Measurements from ENCODE around the gene WSCD2. TPM values are rescaled to one million over a fixed set of nuclear protein-coding genes. Genes with fewer than 3 reads are reported as not detected.

The WSCD2 gene
- total RNA-seq, 1 donor from 2014 or later = 2.9 TPM

DNA sequence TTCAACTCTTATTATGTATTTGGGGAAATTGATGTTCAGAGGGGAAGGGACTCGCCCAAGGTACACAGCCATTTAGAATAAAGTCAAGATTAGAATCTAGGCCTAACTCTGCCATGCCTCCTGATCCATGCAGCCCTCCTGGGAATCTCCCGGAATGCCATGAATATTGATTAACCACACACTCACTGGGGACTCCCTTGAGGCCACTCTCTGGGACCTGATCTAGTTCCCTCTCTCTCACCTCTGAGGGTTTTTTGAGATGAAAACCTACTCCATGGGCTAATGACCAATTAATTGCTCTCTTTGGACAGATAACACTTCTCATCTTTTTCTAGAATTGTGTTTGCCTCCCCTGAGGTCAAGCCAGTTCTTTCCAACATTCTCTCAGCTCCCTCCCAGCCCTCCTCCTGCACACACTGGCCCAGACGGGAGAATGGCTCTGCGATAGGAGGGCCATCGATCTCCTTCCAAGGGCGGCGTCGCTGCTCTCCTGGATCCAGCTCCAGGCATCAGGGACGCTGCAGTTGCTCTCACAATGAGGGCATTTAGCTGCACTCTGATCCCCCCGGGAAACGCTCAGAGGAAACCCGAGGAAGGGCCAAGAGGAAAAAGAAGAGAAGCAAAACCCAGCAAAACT lies 22.6 kb downstream of the WSCD2 start:
- FAIRE-seq = no peak
- no peak for DNase-seq (ENCODE audit: low spot score in 2 of 2)

DNA sequence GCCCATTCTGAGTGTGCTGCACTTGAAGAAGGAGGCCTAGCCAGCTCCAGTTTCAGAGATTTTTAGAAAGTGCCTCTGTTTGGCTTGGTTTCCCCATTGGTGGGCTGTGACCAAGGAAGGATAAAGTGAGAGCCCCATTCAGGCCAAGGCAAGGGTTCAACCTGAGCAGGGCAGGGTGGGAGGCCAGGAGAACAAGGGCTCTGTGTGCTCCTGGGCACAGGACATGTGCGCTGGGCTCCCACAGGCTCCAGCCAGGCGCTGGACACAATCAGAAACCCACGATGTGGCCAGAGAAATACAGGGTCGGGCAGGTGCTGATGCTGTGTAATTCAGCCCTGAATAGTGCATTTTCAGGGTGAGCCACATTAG lies 23.1 kb downstream of the WSCD2 start:
- DNase-seq (ENCODE audit: low spot score in 2 of 2) = no peak
- no peak for FAIRE-seq

DNA sequence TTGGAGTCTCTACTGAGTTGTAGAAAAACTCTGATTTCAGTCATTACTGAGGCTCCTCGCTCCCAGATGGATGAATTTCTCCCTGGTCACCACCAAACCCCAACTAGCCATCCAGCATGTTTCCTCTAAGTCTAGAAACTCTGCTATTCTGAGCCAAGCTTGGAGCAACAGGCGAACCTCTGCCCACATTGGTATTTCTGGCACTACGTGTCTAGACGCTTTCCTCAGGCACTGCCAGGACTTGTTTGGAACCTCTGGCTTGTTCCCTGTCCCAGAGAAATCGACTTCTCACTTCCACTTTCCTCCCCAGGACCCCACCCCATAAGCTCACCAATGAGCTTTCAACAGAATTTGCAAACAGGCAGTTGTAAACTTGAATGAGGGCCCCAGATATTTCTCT lies 27.6 kb downstream of the WSCD2 start:
- FAIRE-seq (no peak), DNase-seq (ENCODE audit: low spot score in 2 of 2) (no peak)

DNA sequence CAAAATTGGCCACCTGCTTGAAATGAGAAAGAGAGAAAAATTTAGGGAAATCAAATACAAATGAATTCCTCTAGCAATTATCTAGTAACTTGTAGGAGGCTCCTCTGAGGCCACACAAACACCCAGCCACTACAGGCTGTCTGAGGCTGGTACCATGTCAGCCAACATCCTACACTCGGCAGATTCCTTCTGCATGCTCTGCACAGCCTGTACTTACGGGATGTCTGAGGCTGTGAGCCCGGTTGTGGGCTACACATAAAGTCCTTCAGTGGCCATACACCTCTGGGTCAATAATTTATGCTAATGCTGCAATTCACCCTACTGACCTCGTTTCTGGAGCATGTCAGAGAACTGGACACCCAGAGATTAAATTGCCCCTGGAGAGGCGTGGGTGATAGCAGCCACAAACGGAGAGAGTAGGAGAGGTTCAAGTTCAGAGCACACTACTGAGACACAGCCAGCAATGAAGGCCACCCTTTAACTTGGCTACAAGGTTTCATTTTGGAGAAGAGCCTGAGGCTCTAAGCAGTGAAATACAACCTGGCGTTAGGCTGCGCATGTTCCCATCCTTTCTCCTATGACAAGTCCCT lies 28.9 kb downstream of the WSCD2 start:
- FAIRE-seq = no peak
- no peak for DNase-seq (ENCODE audit: low spot score in 2 of 2)

DNA sequence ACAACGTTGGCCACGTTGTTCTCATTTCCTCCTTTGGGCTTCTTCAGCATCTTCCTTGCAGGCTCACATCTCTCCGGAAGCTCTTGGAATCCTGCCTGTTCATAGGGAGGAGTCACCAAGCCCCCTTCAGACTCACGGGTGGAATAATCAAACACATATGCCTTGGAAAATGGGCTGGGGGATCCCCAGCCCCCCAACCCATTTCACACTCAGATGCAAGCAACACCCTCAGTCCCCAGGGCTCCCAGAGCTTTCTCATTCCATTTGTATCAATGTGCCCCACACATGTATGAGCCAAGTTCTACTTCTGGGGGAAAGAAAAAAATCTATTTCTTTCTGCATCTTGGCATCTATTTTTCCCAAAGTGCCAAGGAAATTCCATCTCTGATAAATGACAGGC lies 33.1 kb downstream of the WSCD2 start:
- no peak for DNase-seq (ENCODE audit: low spot score in 2 of 2)
- FAIRE-seq = no peak

DNA sequence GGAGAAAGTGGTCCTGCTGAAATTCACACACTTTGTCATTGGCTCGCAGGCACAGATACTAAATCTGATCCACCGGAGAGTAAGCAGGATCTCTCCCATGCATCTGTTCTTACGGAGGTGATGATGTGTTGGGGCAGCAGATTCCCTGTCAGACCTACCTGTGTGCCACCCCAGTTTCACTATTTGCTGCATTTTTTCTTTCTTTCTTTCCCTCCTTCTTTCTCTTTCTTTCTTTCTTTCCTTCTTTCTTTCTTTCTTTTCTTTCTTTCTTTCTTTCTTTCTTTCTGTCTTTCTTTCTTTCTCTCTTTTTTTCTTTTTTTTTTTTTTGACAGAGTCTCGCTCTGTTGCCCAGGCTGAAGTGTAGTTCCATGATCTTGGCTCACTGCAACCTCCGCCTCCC lies 37.4 kb downstream of the WSCD2 start:
- DNase-seq (ENCODE audit: low spot score in 2 of 2) = no peak
- FAIRE-seq = no peak

DNA sequence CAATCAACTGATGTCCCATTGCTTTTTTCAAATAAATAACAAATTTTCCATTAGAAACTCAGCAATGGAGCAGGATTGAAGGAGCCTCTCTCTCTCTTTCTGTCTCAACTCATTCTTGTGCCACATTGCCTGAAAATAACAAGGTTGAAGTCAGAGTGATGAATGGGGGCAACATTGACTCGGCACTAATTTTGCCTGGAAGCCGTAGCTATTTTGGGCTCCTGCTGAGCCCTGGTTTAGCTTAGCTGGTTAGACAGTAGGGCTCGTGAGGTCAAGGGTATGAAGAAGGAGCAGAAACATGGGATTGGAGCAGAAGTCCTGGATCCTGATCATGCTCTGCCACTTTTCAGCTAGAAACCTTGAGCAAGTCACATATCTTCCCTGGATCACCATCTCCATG lies 38.9 kb downstream of the WSCD2 start:
- FAIRE-seq (no peak), DNase-seq (ENCODE audit: low spot score in 2 of 2) (no peak)

DNA sequence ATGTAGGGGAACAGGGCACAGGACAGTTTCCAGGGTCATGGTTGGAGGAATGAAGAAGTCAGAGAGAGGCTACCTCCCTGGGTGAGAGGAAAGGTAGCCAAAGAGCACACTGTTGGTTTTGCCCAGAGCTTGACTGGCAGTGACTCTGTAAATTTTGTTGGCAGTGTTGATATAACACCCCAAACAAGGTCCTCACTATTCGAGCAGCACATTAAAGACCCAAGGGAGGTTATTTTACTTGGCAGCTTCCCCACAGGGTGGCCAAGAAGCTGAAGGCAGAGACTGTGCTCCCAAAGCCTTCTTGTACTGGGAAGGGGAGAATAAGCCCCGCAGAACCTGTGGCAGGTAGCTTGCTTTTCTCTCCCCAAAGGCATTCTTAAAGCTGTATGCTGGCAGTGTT lies 40.6 kb downstream of the WSCD2 start:
- FAIRE-seq (no peak), DNase-seq (ENCODE audit: low spot score in 2 of 2) (no peak)

DNA sequence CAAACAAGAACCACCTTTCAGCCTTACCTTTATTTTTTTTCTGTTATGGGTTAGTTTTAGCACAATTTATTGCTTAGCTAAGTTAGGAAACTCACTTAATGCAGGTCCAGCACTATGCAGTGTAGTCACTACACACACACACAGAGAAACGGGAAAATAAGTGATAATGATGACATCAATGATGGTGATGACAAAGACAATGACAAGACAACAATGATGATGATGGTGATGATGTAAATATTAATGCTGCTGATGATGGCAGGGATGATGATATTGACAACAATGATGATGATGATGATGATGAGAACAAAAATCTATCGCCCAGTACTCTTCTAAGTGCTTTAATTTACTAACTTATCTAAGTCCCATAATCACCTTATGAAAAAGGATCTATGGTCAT lies 41.1 kb downstream of the WSCD2 start:
- FAIRE-seq = no peak
- no peak for DNase-seq (ENCODE audit: low spot score in 2 of 2)

DNA sequence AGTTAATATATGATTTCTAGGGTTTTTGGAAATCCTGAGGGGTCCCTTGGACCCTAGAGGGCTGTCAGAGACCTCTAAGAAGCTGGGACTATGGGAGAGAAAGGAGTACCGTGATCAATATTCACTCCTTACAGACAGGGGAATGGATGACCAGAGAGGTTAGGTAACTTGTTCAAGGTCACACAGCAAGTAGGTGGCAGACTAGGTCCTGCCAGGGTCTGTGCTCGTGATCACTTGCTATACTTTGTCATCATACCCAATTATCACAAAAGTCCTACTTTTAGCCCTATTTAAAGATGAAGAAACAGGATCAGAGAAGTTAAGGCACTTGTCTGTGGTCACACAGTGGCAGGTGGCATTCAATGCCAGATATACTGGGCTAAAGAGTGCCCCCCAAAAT lies 42.9 kb downstream of the WSCD2 start:
- no peak for FAIRE-seq
- no peak for DNase-seq (ENCODE audit: low spot score in 2 of 2)

DNA sequence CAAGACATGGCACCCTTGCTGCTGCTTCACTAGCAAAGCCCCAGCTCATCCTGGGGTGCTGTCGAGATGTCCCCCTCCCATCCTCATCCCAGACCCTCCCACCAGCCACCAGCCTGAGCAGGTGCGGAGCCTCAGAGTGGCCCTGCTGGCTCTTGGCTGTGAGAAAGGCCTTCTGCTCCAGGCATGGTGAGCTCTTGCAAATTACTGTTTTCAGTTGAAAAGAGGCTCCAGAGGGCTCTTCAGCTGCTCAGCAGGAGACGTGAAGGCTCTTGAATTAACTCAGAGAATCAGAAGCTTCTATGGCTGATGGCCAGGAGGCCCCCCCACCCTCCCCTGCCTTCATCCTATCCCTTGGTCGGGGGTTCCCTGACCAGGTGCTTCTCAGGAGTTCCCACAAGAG lies 44.1 kb downstream of the WSCD2 start:
- no peak for DNase-seq (ENCODE audit: low spot score in 2 of 2)

DNA sequence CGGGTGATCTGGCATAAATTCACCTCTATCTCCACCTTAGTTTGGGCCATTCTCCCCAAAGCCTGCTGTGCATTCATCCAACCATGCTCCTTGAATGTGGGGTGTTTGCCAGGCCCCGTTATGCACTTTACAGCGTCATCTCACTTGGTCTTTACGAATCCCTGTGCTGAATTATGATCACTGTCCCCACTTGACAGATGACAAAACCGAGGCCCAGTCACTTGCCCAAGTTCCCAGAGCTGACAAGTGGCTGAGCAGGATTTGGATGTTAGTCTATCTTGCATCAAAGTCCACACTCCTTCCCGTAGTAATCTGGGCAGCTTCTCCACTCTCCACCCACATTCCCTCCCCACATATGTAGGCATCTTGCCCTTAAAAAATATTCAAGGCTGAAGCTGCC lies 44.8 kb downstream of the WSCD2 start:
- FAIRE-seq = no peak
- no peak for DNase-seq (ENCODE audit: low spot score in 2 of 2)

More for the DNA sequence above, 44.1 kb downstream of the WSCD2 start:
- FAIRE-seq = no peak

DNA sequence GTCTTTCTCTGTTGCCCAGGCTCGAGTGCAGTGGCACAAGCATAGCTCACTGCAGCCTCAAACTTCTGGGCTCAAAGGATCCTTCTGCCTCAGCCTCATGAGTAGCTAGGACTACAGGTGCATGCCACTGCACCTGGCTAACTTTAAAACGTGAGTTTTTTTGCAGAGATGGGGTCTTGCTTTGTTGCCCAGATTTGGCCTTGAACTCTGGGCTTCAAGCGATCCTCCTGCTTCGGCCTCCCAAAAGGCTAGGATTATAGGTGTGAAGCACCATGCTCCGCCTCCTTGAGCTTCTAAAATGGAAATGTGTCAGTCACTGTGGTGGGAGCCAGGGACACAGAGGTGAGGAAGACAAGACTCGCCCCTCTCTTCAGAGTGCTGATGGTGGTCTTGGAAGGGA lies 45.6 kb downstream of the WSCD2 start:
- DNase-seq (ENCODE audit: low spot score in 2 of 2) (no peak), FAIRE-seq (no peak)

DNA sequence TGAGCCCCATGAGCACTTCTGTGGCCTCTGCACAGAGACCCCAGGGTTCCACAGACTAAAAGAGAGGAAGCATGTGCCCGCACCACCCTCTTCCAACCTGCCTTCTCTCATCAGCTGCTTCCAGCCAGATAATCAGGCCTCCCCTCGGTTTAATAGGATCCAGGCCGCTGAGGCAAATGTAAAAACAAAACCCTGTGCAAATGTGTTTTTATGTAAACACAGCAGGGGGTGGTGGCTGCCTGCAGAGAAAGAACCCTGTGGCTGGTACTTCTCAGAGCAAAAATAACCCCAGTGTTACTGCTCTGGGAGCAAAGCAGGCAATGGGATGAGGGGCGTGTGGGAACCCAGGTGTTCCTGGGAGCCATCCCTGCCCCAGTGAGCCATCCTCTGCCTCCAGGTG lies 46.2 kb downstream of the WSCD2 start:
- no peak for DNase-seq (ENCODE audit: low spot score in 2 of 2)
- FAIRE-seq = no peak

DNA sequence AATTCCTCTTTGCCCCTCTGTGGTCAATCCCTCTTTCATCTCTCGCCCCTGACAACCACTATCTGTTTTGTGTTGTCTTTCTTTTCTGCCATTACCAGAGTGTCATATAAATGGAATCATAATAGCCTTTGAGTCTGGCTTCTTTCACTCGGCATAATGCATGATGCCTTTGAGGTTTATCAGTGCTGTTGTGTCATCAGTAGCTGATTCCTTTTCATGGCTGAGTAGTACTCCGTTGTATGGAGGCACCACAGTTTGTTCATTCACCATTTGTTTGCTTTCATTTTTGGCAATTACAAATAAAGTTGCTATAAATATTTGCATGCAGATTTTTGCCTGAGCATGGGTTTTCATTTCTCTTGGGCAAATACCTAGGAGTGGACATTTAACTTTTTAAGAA lies 47.2 kb downstream of the WSCD2 start:
- FAIRE-seq (no peak), DNase-seq (ENCODE audit: low spot score in 2 of 2) (no peak)

DNA sequence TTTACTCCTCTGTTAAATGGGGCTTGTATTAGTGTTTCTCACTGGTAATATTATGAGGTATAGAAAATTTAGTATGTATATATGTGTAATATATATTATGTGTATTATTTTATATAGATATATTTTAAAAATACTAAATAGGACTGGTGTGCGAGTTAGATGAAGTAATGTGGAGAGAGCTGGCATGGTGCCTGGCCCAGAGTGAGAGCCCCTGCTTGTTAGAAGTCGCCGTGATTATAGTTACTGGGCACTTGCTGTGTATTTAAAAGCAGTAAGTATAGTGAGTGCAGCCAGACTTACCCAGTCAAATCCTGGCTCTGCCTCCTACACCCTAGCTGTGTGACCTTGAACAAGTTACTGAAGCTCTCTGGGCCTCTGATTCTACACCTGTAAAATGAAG lies 48.0 kb downstream of the WSCD2 start:
- FAIRE-seq = no peak
- DNase-seq (ENCODE audit: low spot score in 2 of 2) = no peak

DNA sequence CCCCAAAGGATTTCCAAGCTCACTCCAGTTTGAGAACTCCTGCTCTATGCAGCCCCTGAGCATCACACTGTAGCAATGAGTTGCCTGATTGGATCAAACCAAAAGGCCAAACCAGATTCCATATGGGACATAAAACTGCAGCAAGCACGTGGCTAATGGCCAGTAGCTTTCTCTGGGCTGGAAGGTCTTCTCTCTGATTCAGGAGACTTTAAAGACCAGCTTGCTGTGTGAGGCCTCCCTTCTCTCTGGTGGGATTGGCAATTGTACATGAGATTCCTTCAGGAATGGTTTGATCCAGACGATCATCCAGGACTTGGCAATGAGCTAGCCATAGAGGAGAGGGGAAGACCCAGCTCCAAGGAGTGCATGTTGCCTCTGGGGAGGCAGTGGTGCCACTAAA lies 50.2 kb downstream of the WSCD2 start:
- no peak for DNase-seq (ENCODE audit: low spot score in 2 of 2)

DNA sequence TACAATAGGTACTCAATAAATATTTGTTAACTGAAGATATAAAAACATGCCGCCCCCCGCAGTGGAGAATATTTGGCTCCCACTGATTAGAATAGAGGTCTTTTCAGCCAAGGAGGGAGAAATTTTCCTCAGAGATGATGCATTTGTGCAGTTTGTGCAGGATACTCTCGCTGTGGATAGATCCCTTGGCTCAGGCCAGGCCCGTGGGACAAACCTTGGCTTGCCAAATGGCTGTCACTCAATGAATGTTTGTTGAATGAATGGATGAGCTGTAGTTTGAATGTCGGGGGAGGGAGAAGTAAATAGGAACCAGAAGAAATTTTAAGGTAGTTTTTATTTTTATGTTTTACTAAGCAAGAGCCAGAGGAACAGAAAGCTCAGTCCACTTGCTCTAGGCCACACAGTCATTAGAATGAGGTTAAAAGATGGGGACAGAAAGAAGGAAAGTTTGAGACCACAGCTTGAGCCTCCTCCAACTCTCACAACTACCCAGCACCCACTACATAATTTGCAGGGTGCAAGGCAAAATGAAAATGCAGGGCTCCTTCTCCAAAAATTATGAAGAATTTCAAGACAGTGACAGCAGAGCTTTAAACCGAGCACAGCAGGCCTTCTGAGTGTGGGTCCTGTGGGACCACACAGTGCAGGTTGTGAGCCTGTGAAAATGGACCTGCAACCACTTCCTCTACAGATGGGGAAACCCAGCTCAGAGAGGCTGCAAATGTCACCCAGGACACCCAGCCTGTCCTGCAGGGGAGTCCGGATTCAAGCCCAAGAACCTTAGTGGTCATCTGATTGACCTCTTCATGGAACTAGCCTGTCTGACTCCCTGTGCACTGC lies 51.4 kb downstream of the WSCD2 start:
- DNase-seq (ENCODE audit: low spot score in 2 of 2) = no peak
- no peak for FAIRE-seq

More for the DNA sequence above, 50.2 kb downstream of the WSCD2 start:
- FAIRE-seq = no peak

DNA sequence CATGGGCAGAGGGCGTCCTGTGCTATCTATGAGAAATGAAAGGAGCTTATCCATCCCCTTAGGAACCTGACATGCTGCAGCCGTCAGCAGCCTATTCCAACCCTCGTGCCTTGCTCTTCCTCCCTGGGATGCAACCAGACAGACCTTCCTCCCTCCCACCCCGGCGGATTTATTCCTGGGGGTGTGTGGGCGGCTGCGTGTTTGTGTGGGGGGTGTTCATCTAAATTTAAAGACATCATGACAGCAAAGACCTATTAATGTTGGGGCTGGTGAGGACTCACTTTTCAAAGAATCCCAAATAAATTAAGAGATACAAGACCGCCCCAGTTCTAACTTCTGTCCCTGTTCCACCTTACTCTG lies 52.0 kb downstream of the WSCD2 start:
- FAIRE-seq = no peak
- no peak for DNase-seq (ENCODE audit: low spot score in 2 of 2)

DNA sequence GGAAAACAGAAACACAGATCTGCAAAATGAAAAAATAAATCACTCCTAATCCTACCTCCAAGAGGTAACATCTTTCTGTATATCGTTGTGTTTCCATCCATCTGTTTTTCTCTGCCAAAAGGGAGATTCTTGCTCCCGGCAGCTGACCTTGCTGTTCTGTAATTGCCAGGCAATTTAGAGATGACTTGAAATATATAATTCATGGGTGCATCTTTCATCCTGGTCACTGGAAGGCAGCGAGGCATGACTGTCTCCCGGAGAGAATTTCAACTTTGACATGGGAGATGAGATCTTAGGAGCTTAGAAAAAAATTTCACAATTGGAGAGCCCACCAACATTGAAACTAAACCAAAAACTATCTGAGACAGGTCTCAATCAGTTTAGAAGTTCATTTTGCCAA lies 53.0 kb downstream of the WSCD2 start:
- DNase-seq (ENCODE audit: low spot score in 2 of 2) (no peak), FAIRE-seq (no peak)

DNA sequence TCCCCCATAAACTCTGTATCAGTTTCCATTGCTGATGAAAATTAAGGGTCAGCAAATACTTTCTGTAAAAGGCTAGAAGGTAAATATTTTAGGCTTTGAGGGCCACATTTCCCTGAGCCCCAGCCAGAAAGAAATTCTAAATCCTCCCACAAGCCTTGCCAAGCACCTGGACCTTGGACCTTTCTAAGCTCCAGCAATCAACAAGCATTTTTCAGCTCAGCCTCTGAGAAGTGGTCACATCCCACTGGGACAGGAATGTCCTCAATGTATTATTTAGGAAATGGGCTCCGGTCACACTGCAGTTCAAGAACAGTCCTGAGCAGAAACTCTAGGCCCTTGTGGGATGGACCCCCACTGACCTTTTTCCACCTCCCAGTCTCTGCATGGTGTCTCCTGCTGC lies 55.9 kb downstream of the WSCD2 start:
- FAIRE-seq (no peak), DNase-seq (ENCODE audit: low spot score in 2 of 2) (no peak)

DNA sequence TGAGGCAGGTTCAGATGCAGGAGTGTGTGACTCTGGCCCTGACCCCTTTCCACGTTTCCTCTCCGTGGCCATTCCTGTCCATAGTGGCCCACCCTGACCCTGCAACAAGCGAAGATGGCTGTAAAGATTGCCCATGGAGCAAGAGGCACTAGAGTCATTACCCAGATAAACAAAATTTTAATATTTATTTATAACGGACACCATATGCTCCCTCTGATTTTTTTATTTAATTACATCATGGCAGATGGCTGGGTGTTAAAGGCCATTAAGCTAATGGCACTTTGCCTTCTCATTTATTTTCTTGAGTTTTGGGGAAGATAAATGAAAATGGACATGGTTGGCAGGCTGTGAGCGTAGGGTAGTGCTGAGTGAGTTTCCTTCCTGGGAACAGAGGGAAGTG lies 58.7 kb downstream of the WSCD2 start:
- FAIRE-seq (no peak), DNase-seq (ENCODE audit: low spot score in 2 of 2) (no peak)
